ENCODE results near the gene OR5H15.
"Not testable (repeated sequence)": the region's sequence is repeated elsewhere in the genome, so short reads cannot be mapped to it uniquely, and the experiment has no call there.

The OR5H15 gene

DNA sequence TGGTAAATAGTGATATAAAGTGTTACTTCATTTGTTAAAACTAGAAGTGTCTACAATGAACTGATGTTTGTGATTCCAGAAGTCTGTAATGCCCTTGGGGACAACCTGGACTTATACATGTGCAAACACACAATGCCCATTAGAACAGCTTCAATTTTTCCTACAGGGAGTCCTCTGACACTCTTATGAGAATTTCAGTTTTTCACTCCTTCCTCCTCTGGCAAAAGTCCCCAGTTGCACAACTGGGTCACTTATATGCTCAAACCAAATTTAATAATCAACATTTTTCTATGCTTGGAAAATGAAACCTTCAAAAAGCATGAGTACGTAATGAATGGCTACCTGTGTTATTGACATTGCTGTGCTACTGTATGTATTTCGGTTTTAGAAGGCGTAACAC, at the start of gene OR5H15:
OR5H15 (plus strand) TSS at position 301 of the 400 bp plus-strand sequence. CDS start 2,004 bp downstream, outside the sequence.
- DNase-seq = no peak

- no peak for DNase-seq
Measured at GRCh38 chr3:98130421-98130820, 36.1 kb upstream of the OR5H15 start, which contains the start of gene OR5H1. Gene OR5H1 (plus strand): TSS chr3:98130721. CDS start chr3:98132698, 1,977 bp downstream.

GRCh38 chr3:98136631-98137030, 29.9 kb upstream of the OR5H15 start:
- DNase-seq = no peak

- DNase-seq = not testable (repeated sequence)
Measured at GRCh38 chr3:98137826-98138557, 28.5 kb upstream of the OR5H15 start.

- DNase-seq = no peak
Measured at GRCh38 chr3:98140531-98140930, 26.0 kb upstream of the OR5H15 start.

DNA sequence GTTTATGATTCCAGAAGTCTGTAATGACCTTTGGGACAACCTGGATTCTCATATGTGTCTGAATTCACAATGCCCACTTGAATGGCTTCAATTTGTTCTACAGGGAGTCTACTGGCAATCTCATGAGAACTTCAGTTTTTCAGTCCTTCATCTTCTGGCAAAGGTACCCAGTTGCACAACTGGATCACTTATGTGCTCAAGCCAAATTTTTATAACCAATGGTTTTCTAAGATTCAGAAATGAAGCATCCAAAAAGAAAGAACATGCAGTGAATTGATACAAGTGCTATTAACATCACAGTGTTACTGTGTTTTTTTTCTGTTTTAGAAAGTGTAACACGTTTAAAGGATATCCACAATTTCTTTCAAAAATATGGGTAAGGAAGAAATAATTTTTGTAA, 19.3 kb upstream of the OR5H15 start, which contains the start of gene OR5H14:
OR5H14 (plus strand) TSS at position 301 of the 400 bp plus-strand sequence. CDS start 1,907 bp downstream, outside the sequence.
- no peak for DNase-seq

- no peak for DNase-seq
Measured at GRCh38 chr3:98148751-98149150, 17.7 kb upstream of the OR5H15 start.

DNA sequence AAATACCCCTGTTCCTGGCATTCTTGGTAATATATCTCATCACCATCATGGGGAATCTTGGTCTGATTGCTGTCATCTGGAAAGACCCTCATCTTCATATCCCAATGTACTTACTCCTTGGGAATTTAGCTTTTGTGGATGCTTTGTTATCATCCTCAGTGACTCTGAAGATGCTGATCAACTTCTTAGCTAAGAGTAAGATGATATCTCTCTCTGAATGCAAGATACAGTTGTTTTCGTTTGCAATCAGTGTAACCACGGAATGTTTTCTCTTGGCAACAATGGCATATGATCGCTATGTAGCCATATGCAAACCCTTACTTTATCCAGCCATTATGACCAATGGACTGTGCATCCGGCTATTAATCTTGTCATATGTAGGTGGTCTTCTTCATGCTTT, 17.0 kb upstream of the OR5H15 start:
- DNase-seq = not testable (repeated sequence)

GRCh38 chr3:98151241-98151640, 15.3 kb upstream of the OR5H15 start:
- no peak for DNase-seq

- DNase-seq = no peak
Measured at GRCh38 chr3:98171071-98171470, 4.6 kb downstream of the OR5H15 start.

DNA sequence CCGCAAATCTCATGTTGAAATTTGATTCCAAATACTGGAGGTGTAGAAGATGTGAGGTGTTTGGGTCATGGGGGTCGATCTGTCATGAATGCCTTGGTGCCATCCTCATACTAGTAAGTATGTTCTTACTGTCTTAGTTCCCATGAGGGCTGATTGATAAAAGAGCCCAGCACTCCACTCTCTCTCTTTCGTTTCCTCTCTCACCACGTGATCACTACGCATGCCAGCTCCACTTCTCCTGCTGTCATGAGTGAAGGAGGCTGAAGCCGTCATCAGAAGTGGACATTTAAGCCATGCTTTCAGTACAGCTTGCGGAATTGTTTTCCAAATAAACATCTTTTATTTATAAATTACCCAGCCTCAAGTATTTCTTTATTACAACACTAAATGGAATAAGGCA, 6.1 kb downstream of the OR5H15 start:
- no peak for DNase-seq

GRCh38 chr3:98180319-98180890, 13.9 kb downstream of the OR5H15 start:
- no peak for DNase-seq

DNA sequence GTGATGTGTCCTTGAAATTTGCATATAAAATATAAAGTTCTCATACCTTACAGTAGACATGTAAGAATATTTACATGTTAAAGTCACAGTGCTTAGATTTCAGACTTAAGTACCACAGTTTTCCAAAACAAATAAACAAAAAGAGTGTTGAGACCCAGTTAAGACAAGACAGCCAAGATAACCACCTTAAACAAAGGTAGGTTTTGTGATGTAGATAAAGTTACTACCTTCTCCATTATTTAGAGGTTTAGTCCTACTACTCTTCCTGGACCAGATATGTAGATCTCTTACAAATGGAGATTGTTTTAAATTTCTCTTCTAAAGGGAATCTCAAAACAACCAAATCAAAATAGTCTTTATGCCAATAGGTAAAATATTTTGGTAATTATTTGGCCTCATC, 15.7 kb downstream of the OR5H15 start:
- DNase-seq = no peak

GRCh38 chr3:98185180-98185579, 18.7 kb downstream of the OR5H15 start:
- no peak for DNase-seq

GRCh38 chr3:98188545-98188944, 22.0 kb downstream of the OR5H15 start:
- DNase-seq = no peak

DNA sequence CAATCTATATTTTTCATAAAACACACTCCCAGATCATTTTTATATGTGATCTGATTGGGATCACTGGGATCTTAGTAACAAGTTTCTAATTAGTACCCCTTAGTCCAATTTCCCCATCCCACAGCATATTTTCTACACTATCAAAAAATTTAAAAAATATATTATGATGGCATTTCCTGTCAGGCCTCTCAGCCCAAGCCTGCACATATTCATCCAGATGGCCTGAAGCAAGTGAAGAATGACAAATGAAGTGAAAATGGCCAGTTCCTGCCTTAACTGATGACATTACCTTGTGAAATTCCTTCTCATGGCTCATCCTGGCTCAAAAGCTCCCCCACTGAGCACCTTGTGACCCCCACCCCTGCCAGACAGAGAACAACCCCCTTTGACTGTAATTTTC, 24.4 kb downstream of the OR5H15 start:
- not testable (repeated sequence) for DNase-seq

- not testable (repeated sequence) for DNase-seq
Measured at GRCh38 chr3:98196293-98196692, 29.8 kb downstream of the OR5H15 start.

DNA sequence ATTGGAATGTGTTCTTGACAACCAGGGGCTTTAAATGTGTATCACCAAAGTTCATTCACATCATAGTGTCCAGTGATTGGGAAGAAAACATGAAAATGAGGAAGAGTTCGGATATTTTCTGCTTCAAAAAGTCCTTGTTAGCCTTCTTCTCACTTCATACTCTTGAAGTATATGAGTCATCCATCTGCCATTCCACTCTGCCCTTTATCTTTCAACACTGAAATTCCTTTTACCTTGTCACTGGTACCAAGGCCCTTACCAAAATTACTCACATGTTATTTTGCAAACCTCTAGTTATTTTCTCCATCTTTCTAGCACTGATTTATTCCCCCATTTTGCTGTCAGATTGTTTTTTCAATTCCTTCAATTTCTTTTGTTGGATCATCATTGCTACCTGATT, 32.5 kb downstream of the OR5H15 start:
- no peak for DNase-seq

GRCh38 chr3:98209244-98209643, 42.7 kb downstream of the OR5H15 start:
- DNase-seq = no peak

DNA sequence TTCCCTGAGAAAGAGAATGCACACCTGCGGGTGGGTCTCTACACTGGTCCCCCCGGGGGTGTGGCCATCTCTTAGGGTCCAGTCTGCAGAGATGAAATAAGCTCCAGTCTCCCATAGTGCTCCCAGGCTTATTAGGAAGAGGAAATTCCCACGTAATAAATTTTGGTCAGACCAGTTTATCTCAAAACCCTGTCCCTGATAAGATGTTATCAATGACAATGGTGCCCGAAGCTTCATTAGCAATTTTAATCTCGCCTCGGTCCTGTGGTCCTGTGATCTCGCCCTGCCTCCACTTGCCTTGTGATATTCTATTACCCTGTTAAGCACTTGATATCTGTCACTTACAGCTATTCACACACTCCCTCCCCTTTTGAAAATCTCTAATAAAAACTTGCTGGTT, 46.8 kb downstream of the OR5H15 start:
- no peak for DNase-seq

DNA sequence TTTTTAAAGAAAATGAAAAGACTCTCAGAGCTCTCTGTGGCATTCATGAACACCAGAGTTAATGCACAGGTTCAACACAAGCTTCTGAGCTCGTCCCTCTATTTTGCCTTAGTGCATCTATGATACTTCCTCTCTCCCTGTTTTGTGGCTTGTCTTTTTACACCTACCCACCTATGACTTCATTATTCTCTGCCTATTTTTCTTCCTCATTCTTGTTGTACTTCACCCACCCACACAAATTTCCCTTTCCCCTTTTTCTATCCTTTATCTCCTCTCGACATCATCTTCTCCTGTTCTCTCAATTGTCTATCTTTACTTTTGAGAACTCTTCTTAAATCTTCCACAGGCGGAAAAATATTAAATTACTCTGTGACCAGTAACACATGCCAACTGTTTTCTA, 48.6 kb downstream of the OR5H15 start:
- no peak for DNase-seq

Data from activated CD4-positive, alpha-beta T cell treated with anti-CD3 and anti-CD28 coated beads, Interleukin-2, amount 50 U/mL, for 1 hour (primary cell).